HG03354 (cell line): ENCODE results near the gene TAF3.

ENCODE experiments used
- ATAC-seq: cut with Tn5 transposase; IDR thresholded peaks from one replicate; pipeline ENCODE4 v1.9.1; 2021; ENCODE audit warnings: mild to moderate bottlenecking; ENCODE audit not compliant: unreplicated experiment, poor library complexity, severe bottlenecking

The TAF3 gene

GRCh38 chr10:8063128-8063908 lies 245.0 kb downstream of the TAF3 start:
- ATAC-seq: no peak

GRCh38 chr10:8063935-8064334 lies 245.6 kb downstream of the TAF3 start:
- ATAC-seq: no peak

- ATAC-seq: no peak
These were observed 246.1 kb downstream of the TAF3 start for GRCh38 chr10:8064436-8064835.

- ATAC-seq: no peak
These were observed 247.3 kb downstream of the TAF3 start for GRCh38 chr10:8065651-8066050.

- no peak for ATAC-seq
These were observed 247.8 kb downstream of the TAF3 start for GRCh38 chr10:8066124-8066523.
